GM21360 (cell line): ENCODE measurements around the gene CD80.
"Not testable (repeated sequence)": the region's sequence is repeated elsewhere in the genome, so short reads cannot be mapped to it uniquely, and the experiment has no call there.

Experiments
- ATAC-seq: cut with Tn5 transposase; IDR thresholded peaks from one replicate; pipeline ENCODE4 v1.9.1; 2021; ENCODE audit warnings: mild to moderate bottlenecking, moderate library complexity; ENCODE audit not compliant: unreplicated experiment

Gene CD80

DNA sequence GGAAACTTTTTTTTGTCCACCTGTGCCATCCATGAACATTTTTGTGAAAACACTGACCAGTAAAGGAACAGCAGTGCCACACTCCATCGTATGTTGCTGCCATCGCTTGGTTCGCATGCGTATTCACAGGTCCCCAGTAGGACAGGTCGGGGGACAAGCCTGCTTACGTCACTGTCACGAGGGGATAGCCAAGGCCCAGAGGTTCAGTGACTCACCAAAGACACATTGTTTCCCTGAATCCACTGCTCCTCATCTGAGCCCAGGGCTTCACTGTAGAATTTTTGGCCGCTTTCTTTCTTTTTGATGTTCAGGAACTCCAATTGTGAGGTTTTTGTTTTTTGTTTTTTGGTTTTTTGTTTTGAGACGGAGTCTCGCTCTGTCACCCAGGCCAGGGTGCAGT lies 25.8 kb upstream of the CD80 start:
- no peak for ATAC-seq

- peak; percentile 60 for ATAC-seq
Measured at GRCh38 chr3:119582178-119582577, 22.8 kb upstream of the CD80 start.

DNA sequence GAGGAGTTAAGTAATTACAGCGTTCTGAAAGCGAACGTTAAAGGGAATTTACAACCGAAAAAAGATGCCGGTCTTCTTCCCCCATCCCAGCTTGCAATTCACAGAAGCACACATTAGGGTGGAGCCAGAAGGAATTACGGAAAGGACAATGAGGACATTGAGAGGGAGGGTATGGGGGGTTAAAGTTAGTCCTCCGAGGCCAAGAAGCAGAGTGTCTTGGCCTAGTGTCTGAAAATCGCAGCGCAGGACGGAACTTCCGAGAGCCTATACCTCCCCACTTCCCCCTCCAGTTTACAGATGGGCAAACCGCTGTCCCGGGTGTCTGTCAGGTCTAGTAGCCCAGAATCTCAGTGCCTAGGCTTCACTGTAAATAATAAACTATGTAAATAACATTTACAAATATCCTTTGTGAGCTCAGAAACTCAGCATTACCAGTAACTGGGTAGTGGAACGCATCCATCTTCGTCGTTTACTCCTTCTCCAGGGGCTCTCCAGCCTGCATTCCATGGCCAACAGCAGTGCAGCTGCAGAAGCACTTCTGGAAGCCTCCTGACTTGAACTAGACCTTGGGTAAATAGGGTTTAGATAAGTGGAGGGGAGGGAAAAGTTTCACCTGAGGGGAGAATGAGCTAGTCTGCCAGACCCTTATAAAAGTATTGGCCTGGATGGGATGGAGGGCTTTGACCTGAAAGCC lies 20.8 kb upstream of the CD80 start:
- ATAC-seq: peak; percentile 53

- ATAC-seq: peak; percentile 45
Measured at GRCh38 chr3:119579366-119580066, 20.1 kb upstream of the CD80 start, which contains the start of gene ADPRH. TSS of gene ADPRH (plus strand) at chr3:119579492. CDS start at chr3:119582170, 2,678 bp downstream.

DNA sequence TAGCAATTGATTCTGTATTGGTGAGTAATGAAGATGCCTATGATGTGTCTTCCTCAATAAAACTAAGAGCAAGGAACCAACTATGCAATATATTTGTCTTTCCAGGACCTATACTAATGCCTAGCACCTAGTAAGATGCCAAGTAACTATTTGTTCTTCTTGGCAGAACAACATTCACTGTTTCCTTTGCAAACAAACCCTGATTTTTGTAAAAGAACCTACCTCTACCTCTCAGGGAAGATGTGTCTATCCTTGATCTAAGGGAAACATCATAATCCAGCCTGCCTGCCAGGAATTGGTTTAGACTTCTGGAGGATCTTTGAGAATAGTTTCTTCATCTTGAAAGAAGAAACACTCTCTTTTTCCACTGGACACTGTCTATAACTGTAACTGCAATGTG lies 16.1 kb upstream of the CD80 start:
- ATAC-seq: no peak

DNA sequence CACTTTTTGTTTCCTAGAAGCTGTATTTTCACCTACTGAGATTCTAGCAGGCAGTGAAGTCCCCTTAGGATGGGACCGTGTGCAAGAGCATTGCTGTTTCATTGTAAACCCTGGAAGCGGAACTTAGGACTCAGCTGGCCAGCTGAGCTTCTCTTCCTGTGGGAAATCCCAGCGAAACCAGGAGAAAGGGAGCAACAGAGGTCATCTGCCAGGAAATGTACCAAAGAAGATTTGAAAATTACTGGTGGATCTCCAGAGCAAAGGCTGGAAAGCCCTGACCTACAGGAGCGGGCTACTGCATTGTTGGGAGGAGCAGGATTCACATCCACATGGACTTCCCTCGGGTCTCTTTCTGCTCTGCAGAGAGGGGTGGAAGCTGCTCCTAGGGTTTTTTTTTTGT lies 12.3 kb upstream of the CD80 start:
- ATAC-seq: no peak

GRCh38 chr3:119571230-119571629 lies 11.8 kb upstream of the CD80 start:
- no peak for ATAC-seq

GRCh38 chr3:119570229-119570628 lies 10.8 kb upstream of the CD80 start:
- peak; percentile 46 for ATAC-seq

- no peak for ATAC-seq
Measured at GRCh38 chr3:119569156-119569555, 9.7 kb upstream of the CD80 start.

GRCh38 chr3:119563334-119563733 lies 3.9 kb upstream of the CD80 start:
- not testable (repeated sequence) for ATAC-seq

GRCh38 chr3:119562307-119562961 lies 3.0 kb upstream of the CD80 start:
- ATAC-seq: peak; percentile 72

DNA sequence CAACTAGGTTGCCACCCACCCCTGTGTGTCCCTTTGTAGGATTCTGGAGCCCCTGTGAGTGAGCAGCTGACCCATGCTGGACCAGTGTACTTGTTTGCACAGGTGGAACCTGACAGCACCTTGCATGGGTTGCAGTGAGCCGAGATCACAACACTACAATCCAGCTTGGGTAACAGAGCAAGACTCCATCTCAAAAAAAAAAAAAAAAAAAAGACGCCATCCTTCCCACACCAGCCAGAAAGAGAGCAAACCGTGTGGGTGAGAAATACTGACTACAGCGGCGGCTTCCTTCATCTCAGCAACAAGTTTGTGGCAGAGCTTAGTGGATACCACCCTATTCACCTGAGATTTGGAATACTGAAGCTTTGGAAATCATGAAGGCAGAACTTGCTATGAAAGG lies 746 bp upstream of the CD80 start:
- no peak for ATAC-seq

GRCh38 chr3:119558626-119559317 lies 642 bp downstream of the CD80 start:
- ATAC-seq: no peak

DNA sequence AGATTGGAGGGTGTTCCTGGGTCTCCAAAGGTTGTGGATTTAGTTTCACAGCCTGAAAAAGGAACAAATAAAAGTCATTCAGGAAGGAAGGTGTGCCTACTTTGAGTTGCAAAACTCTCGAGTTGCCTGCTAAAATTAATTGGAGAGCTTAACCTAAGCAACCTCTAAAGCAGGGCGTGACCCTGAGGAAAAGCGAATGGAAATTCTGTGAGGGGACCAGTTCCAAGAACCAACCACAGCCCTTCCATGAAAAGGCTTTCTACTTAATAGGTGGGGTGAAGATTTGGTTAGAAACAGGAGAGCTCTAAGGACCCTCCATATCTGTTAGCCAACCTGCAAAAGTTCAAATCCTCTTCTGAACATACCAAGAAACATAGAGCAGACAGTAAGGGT lies 1.5 kb downstream of the CD80 start:
- no peak for ATAC-seq

DNA sequence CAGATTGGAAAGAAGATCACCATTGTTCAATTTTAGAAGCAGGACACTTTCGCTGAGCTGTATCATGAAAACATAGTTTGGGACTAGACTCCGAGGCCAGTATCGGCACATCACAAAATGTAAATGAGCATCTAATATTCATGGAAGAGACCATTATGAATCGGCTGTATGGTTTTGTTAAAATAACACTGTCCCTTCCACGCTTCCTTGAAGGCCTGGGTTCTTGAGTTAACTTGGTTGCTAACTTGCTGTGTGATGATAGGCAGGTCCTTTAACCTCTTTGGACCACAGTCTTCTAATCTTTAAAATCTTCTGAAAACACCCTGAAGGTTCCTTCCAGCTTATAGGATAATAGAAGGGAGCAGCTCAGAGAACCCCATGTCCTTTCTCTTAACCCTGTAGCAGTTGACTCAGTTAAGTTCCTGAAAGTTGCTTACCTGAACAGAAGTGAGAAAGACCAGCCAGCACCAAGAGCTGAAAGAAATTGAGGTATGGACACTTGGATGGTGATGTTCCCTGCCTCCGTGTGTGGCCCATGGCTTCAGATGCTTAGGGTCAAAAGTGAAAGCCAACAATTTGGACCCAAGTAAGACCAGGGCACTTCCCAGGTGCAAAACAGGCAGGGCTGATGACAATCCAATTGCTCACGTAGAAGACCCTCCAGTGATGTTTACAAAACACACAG lies 2.1 kb downstream of the CD80 start:
- ATAC-seq: no peak

DNA sequence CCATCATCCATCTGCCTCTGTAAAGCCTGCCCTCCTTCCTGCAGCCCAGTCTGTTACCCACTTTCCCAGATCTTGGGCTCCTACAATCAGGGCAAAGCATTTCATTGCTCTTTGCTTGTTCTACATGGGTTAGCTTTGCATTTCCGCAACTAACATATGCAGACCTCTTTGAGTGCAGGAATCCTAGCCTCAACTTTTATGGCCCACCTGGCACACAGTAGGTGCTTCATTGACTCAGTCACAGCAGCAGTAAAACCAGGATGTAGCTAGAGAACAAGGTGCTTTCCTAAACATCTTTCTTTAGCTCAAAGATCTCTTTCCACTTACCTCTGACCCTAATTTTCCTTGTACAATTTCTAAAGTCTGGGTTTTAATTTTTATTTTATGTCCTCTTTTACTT lies 3.5 kb downstream of the CD80 start:
- ATAC-seq: no peak

GRCh38 chr3:119555309-119555735 lies 4.1 kb downstream of the CD80 start:
- no peak for ATAC-seq

- no peak for ATAC-seq
Measured at GRCh38 chr3:119553823-119554415, 5.5 kb downstream of the CD80 start.

- ATAC-seq: not testable (repeated sequence)
Measured at GRCh38 chr3:119552928-119553327, 6.5 kb downstream of the CD80 start.

GRCh38 chr3:119551598-119551997 lies 7.8 kb downstream of the CD80 start:
- no peak for ATAC-seq
